H1 (cell line): ENCODE results near the gene ATR.

ENCODE experiments used
- RAD21 ChIP-seq, 2 experiments: IDR thresholded peaks in 1 of 2; conservative IDR thresholded peaks in 1 of 2; 2 replicates each; pipeline ENCODE4 v1.6.1; 2011; ENCODE audit warnings: low read depth in 2 of 2, low read length in 2 of 2, improper control_type of control experiment in 1 of 2, inconsistent platforms in 1 of 2, mild to moderate bottlenecking in 1 of 2, moderate library complexity in 1 of 2
- TF ChIP-seq, protein P1 (sequence below), 3 experiments: IDR thresholded peaks; 1 replicate in 2 of 3; 2 replicates in 1 of 3; pipeline versions ENCODE4 v1.5.1 to v1.6.1; 2011; ENCODE audit warnings: low read length in 3 of 3, mild to moderate bottlenecking in 3 of 3, inconsistent platforms in 2 of 3, low read depth in 1 of 3, moderate library complexity in 1 of 3; ENCODE audit not compliant: insufficient read depth in 1 of 3; ENCODE audit errors: control extremely low read depth in 1 of 3

DNA sequence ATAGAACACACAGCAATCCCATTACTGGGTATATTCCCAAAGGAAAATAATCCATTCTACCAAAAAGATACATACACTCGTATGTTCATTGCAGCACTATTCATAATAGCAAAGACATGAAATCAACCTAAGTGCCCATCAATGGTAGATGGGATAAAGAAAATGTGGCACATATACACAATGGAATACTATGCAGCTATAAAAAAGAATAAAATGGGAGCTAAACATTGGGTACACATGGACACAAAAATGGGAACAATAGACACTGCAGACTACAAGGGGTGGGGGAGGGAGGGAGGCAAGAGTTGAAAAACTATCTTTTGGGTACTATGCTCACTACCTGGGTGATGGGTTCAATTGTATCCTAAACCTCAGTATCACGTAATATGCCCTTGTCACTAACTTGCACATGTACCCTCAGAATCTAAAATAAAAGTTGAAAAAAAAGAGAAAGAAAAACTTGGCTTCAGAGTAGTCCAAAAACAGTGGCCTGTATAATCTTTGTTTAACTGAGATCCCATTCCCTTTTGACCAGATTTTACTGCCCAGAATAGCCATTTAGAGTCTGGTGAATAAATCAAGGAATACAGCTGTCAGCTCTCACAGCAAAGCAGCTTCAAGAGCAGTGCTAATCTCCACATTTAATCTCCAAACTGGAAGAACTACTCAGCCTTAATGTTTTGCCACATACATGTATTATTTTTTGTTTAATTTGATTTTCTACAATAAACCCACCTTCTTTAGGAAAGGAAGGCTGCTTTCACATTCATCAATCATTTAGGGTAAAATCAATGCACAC, 76.1 kb downstream of the ATR start:
- TF ChIP-seq RAD21 (IDR thresholded peaks at IDR 0.05 in 1 of 2, conservative IDR thresholded peaks at IDR 0.05 in 1 of 2; ENCODE audit: low read depth in 2 of 2, low read length in 2 of 2), result no peak
- TF ChIP-seq, protein P1, sequence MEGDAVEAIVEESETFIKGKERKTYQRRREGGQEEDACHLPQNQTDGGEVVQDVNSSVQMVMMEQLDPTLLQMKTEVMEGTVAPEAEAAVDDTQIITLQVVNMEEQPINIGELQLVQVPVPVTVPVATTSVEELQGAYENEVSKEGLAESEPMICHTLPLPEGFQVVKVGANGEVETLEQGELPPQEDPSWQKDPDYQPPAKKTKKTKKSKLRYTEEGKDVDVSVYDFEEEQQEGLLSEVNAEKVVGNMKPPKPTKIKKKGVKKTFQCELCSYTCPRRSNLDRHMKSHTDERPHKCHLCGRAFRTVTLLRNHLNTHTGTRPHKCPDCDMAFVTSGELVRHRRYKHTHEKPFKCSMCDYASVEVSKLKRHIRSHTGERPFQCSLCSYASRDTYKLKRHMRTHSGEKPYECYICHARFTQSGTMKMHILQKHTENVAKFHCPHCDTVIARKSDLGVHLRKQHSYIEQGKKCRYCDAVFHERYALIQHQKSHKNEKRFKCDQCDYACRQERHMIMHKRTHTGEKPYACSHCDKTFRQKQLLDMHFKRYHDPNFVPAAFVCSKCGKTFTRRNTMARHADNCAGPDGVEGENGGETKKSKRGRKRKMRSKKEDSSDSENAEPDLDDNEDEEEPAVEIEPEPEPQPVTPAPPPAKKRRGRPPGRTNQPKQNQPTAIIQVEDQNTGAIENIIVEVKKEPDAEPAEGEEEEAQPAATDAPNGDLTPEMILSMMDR (IDR thresholded peaks at IDR 0.05; ENCODE audit: control extremely low read depth in 1 of 3, insufficient read depth in 1 of 3, low read depth in 1 of 3, low read length in 3 of 3), result no peak
